ENCODE measurements around the gene POLN. TPM values are rescaled to one million over a fixed set of nuclear protein-coding genes. Genes with fewer than 3 reads are reported as not detected.

POLN gene
- total RNA-seq, 1 experiment from 2014 or later: 3.5 TPM

DNA sequence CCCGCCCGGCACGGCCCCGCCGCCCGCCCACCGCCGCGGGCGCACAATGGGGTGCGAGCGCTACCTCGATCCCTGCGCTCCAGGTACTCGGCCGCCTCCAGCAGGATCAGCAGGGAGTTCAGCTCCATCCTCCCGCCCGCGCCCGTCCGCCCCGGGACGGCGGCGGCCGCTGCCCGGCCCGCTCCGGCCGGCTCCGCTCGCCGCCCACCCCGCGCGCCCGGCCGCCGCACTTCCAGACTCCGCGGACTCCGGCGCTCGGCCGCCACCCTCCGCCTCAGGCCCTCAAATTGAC, 19.9 kb upstream of the POLN start, which contains the start of gene MXD4:
Gene MXD4 (minus strand): TSS at position 257 of the 292 bp plus-strand sequence. CDS start 129 bp downstream, at position 128.
- CTCF ChIA-PET: interaction anchor here (0.8 to 3.6 kb wide), 4 partner anchors 20 to 130 kb away, joined by 3 to 19 read pairs (median 4); partner anchors contain the start of genes HAUS3 and POLN
- Mint-ChIP-seq H3K4me3 (peak within 1 kb of the TSS; percentile 62), H3K36me3 (no peaks in the 10 kb centered on the region), H3K9me3 (no peaks in the 10 kb centered on the region), H3K27me3 (ENCODE audit: low read depth) (peaks cover 7% of the 10 kb centered on the region), H3K4me1 (no peaks in the 10 kb centered on the region), H3K27ac (no peak within 1 kb of the TSS)
- ATAC-seq: no peak
- POLR2A ChIA-PET: interaction anchor here (0.9 to 1.0 kb wide), 3 partner anchors 20 to 157 kb away, joined by 3 to 4 read pairs (median 3); partner anchors contain the start of genes CFAP99, HAUS3 and POLN
- TF ChIP-seq ETV6 (CRISPR knock-in tag; IDR thresholded peaks at IDR 0.05) (no peak), FOXJ3 (CRISPR knock-in tag; IDR thresholded peaks at IDR 0.05; ENCODE audit: borderline replicate concordance) (no peak), ESRRA (CRISPR knock-in tag; IDR thresholded peaks at IDR 0.05; ENCODE audit: borderline replicate concordance) (no peak), AR (CRISPR knock-in tag; IDR thresholded peaks at IDR 0.05) (no peak), ZNF281 (CRISPR knock-in tag; IDR thresholded peaks at IDR 0.05) (no peak)
- DNase-seq (ENCODE audit: low spot score): no peak

DNA sequence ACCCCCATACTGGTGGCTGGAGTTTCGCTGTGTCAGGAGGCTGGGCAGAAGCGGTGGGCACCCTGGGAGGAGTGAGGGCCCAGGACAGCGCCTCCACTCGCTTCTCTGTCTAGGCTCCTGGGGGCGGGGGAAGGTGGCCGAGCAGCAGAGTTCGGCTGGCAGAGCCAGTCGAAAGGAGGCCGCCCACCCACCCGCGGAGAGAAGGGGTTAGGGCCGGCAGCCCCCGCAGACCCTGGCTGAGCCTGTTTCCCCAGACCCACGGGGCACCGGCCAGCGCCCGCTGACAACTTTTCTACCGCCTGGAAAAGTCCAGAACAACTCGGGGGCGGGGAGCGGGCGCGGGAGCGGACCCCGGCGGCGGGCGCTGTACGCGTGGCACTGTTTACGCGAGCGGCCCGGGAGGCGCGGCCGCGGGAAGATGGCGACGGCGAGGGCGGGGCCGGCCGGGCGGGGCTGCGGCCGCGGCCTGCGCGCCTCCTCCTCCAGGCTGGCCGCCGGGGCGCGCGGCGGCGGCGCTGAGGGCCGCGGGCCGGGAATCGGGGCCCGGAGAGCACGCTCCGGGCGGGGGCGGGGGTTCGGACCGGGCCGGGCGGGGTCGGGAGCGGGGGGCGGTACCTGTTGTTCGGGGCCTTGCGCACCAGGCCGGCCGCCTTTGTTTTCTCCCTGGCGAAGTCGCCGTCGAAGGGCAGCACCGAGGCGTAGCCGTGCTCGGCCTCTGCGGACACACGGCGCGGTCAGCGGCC, 19.4 kb upstream of the POLN start:
- ChIA-PET CTCF (interaction anchor here (1.0 to 3.6 kb wide), 3 partner anchors 41 to 93 kb away, joined by 3 to 19 read pairs (median 4); no protein-coding TSS in a partner anchor), POLR2A (no interaction called here)
- H3K4me1 Mint-ChIP-seq: no peaks in the 10 kb centered on the region
- H3K9me3 Mint-ChIP-seq: no peaks in the 10 kb centered on the region
- TF ChIP-seq FOXK1 (CRISPR knock-in tag; IDR thresholded peaks at IDR 0.05) (peak; percentile 58; the same call in 1 of the 2 replicates), KAT7 (CRISPR knock-in tag; IDR thresholded peaks at IDR 0.05; ENCODE audit: borderline replicate concordance) (no peak), HMGXB4 (CRISPR knock-in tag; IDR thresholded peaks at IDR 0.05) (no peak), ATF2 (CRISPR knock-in tag; IDR thresholded peaks at IDR 0.05; ENCODE audit: borderline replicate concordance, low read depth) (no peak), RORB (CRISPR knock-in tag; IDR thresholded peaks at IDR 0.05) (no peak)
- TF ChIP-seq, protein P1, sequence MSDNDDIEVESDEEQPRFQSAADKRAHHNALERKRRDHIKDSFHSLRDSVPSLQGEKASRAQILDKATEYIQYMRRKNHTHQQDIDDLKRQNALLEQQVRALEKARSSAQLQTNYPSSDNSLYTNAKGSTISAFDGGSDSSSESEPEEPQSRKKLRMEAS (CRISPR knock-in tag; IDR thresholded peaks at IDR 0.05): 0 out of 2 replicates have a peak, but pooled peaks have one; percentile 21
- DNase-seq (ENCODE audit: low spot score) (peak; percentile 48), ATAC-seq (peak; percentile 5)
- H3K27me3 Mint-ChIP-seq (ENCODE audit: low read depth): peaks cover 7% of the 10 kb centered on the region
- H3K36me3 Mint-ChIP-seq: no peaks in the 10 kb centered on the region
- no peak overlapping the region for H3K27ac Mint-ChIP-seq
- H3K4me3 Mint-ChIP-seq: peak overlapping the region; percentile 62

Measured in WTC11 (cell line).